PC-3 (cell line): Measurements from ENCODE around the gene ASB13. TPM values are rescaled to one million over a fixed set of nuclear protein-coding genes. Genes with fewer than 3 reads are reported as not detected.

Experiments
- ATAC-seq: fragments of 200-7000 bp; cut with Tn5 transposase; 2 replicates; pipeline ENCODE4 v1.9.1; 2020; ENCODE audit warnings: mild to moderate bottlenecking, moderate library complexity
- BruUV-seq: library from RNA; stranded (reverse); fragments of 400-500 nt; replicated peaks from 2 replicates; lab custom pipeline; 2021; lab: Mats Ljungman, UMichigan
- CTCF ChIA-PET: fragments of 300-600 bp; sonication (Branson Sonifier 250); formaldehyde crosslinking; loops from one replicate; lab custom pipeline; 2022; ENCODE audit warnings: antibody characterized with exemption; lab: Charles Lee
- POLR2A ChIA-PET: fragments of 300-600 bp; sonication (Branson Sonifier 250); formaldehyde crosslinking; loops from one replicate; lab custom pipeline; 2022; ENCODE audit warnings: antibody characterized with exemption; ENCODE audit not compliant: unreplicated experiment; lab: Charles Lee
- DNase-seq: peaks from one replicate; pipeline ENCODE4 v3.0.0-alpha.2; 2015
- H2AFZ ChIP-seq: fragments of 300-600 bp; sonication (generic); 2 replicates; pipeline ENCODE4 v1.6.0; 2016; ENCODE audit warnings: antibody characterized with exemption, low read length
- H3F3A ChIP-seq: fragments of 300-600 bp; sonication (generic); one replicate; pipeline ENCODE4 v1.6.0; 2017; ENCODE audit warnings: antibody characterized with exemption, low read length, control low read depth, mild to moderate bottlenecking; ENCODE audit not compliant: unreplicated experiment
- H3K27ac ChIP-seq: fragments of 300-600 bp; sonication (generic); 2 replicates; pipeline ENCODE4 v1.5.1; 2016; ENCODE audit warnings: mild to moderate bottlenecking, low read length
- H3K27me3 ChIP-seq: fragments of 300-600 bp; sonication (generic); 2 replicates; pipeline ENCODE4 v1.6.1; 2016; ENCODE audit warnings: low read length, mixed read lengths
- H3K36me3 ChIP-seq: fragments of 300-600 bp; sonication (generic); 2 replicates; pipeline ENCODE4 v1.6.1; 2016; ENCODE audit warnings: low read depth, mixed run types, low read length, mixed read lengths
- H3K4me1 ChIP-seq: fragments of 300-600 bp; sonication (generic); 2 replicates; pipeline ENCODE4 v1.5.1; 2016; ENCODE audit warnings: low read length; ENCODE audit not compliant: insufficient read depth
- H3K4me2 ChIP-seq: fragments of 300-600 bp; sonication (generic); 2 replicates; pipeline ENCODE4 v1.6.0; 2016; ENCODE audit warnings: low read length
- H3K4me3 ChIP-seq: fragments of 300-600 bp; sonication (generic); 2 replicates; pipeline ENCODE4 v1.5.1; 2016; ENCODE audit warnings: mild to moderate bottlenecking, low read length, mixed read lengths
- H3K79me2 ChIP-seq: fragments of 300-600 bp; sonication (generic); 2 replicates; pipeline ENCODE4 v1.6.1; 2017; ENCODE audit warnings: low read length, mixed read lengths
- H3K9ac ChIP-seq: fragments of 300-600 bp; sonication (generic); 2 replicates; pipeline ENCODE4 v1.6.0; 2016; ENCODE audit warnings: mild to moderate bottlenecking, low read length
- H3K9me2 ChIP-seq: fragments of 300-600 bp; sonication (generic); replicated peaks from 2 replicates; pipeline ENCODE4 v1.6.1; 2016; ENCODE audit warnings: mixed run types, low read length, mixed read lengths
- H3K9me3 ChIP-seq: fragments of 300-600 bp; sonication (generic); 2 replicates; pipeline ENCODE4 v1.6.1; 2016; ENCODE audit warnings: low read length, mixed read lengths
- H4K20me1 ChIP-seq: fragments of 300-600 bp; sonication (generic); 2 replicates; pipeline ENCODE4 v1.6.1; 2016; ENCODE audit warnings: low read length, mixed read lengths
- CTCF ChIP-seq: fragments of 300-600 bp; sonication (generic); conservative IDR thresholded peaks from 2 replicates; pipeline ENCODE4 v1.5.1; 2017; ENCODE audit warnings: antibody characterized with exemption, low read depth, mild to moderate bottlenecking, low read length
- EZH2 ChIP-seq: fragments of 300-600 bp; sonication (generic); IDR thresholded peaks from one replicate; pipeline ENCODE4 v1.6.1; 2017; ENCODE audit warnings: antibody characterized with exemption, mild to moderate bottlenecking, low read length; ENCODE audit not compliant: unreplicated experiment
- EZH2phosphoT487 ChIP-seq: fragments of 300-600 bp; sonication (generic); IDR thresholded peaks from 2 replicates; pipeline ENCODE4 v1.6.1; 2018; ENCODE audit warnings: mild to moderate bottlenecking, antibody characterized with exemption, low read length, borderline replicate concordance
- intact Hi-C: fragments of 100-400 bp; cut with micrococcal nuclease; formaldehyde crosslinking; loops from 2 replicates; pipeline ENCODE4 v1.9.0; 2023
- total RNA-seq: library from RNA; depleted of rRNA; stranded (reverse); fragments of >200 nt; gene quantifications from 2 replicates; pipeline ENCODE4 v1.2.3, GENCODE V29; 2014

Gene ASB13
- total RNA-seq, 1 experiment from 2014 or later = 6.6 TPM

DNA sequence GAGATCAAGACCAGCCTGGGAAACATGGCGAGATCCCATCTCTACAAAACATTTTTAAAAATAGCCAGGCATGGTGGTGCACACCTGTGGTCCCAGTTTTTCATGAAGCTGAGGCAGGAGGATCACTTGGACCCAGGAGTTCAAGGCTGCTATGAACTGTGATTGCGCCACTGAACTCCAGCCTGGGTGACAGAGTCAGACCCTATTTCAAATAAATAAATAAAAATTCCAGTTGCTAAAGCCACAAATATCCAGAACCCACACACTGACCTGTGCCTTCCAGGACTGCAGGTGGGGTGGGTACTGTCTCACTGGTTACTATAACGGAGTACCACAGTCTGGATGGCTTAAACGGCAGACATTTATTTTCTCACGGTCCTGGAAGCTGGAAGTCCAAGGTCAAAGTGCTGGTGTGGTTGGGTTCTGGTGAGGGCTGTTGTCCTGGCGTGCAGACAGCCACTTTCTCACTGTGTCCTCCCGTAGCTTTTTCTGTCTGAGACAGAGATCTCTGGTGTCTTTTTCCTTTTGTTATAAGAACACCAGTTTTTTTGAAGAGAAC, 38.8 kb downstream of the ASB13 start:
- Histone ChIP-seq H3K9me2 (no peaks in the 10 kb centered on the region), H3K4me3 (no peak overlapping the region), H3K4me2 (no peak overlapping the region), H3K27me3 (no peaks in the 10 kb centered on the region), H3K9me3 (no peaks in the 10 kb centered on the region), H3K4me1 (peaks cover 15% of the 10 kb centered on the region; the same call in 1 of the 2 replicates), H3K36me3 (no peaks in the 10 kb centered on the region), H3K79me2 (no peaks in the 10 kb centered on the region), H2AFZ (no peak overlapping the region), H4K20me1 (no peaks in the 10 kb centered on the region), H3K9ac (no peak overlapping the region), H3K27ac (no peak overlapping the region), H3F3A (no peaks in the 10 kb centered on the region)
- ChIA-PET POLR2A (no interaction called here), CTCF (no interaction called here)
- no peak for TF ChIP-seq EZH2
- no peak for TF ChIP-seq EZH2phosphoT487
- intact Hi-C loops = no loop called here
- ATAC-seq (no peak), DNase-seq (no peak)
- no TSS peak for BruUV-seq

DNA sequence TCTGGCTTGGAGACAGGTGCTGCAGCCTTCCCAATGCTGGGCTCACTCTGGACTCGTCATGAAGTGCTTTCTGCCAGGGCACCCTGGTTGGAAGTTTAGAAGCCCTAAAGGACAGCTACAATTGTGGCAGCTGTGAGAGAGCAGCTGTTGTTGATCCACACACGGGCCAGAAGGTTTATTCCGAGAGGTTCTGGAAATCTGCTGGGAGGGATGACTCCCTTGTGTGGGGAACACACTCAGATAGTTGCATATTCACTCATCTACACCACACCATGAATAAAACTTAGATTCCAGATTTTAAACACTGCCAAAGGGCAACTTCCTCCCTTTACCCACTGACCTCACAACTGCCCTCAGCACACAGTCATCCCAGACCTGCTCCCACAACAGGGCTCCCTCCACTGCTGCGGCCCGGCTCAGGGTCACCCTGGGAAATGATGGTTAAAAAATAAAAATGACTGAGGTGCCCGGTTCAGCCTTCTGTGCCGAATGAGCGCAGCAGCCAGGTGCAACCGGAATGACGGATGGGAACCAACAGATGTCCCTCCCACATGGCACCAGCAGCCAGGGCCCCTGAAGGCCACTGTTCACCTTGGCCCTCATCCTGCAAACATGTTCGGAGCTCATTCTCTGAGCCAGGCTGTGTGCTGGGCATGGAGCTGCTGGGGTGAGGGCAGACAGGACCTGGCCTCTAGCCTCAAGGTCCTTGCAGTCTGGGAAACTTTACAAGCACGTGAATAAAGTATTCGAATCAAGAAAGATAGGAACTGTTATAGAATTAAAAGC, 40.2 kb downstream of the ASB13 start:
- Histone ChIP-seq H3K4me3 (no peak overlapping the region), H3F3A (no peaks in the 10 kb centered on the region), H2AFZ (no peak overlapping the region), H3K9me3 (no peaks in the 10 kb centered on the region), H3K9me2 (no peaks in the 10 kb centered on the region), H3K4me2 (no peak overlapping the region), H3K4me1 (peaks cover 22% of the 10 kb centered on the region; the same call in 1 of the 2 replicates), H3K36me3 (no peaks in the 10 kb centered on the region), H3K79me2 (no peaks in the 10 kb centered on the region), H3K9ac (no peak overlapping the region), H4K20me1 (no peaks in the 10 kb centered on the region), H3K27me3 (no peaks in the 10 kb centered on the region), H3K27ac (no peak overlapping the region)
- ATAC-seq = no peak
- DNase-seq = no peak
- ChIA-PET CTCF (no interaction called here), POLR2A (no interaction called here)
- intact Hi-C loops = no loop called here
- TF ChIP-seq EZH2 (no peak), CTCF (no peak), EZH2phosphoT487 (no peak)
- BruUV-seq = no TSS peak

GRCh38 chr10:5624701-5625100, 41.7 kb downstream of the ASB13 start:
- intact Hi-C loops = loop anchor here (5.0 kb wide), 1 partner anchor 37 kb away; no protein-coding TSS in a partner anchor
- POLR2A ChIA-PET = no interaction called here

More at GRCh38 chr10:5624701-5625100, 41.7 kb downstream of the ASB13 start:
- Histone ChIP-seq H3K36me3 (no peaks in the 10 kb centered on the region), H2AFZ (no peak overlapping the region), H4K20me1 (no peaks in the 10 kb centered on the region), H3K4me2 (no peak overlapping the region), H3K4me1 (peaks cover 22% of the 10 kb centered on the region; the same call in 1 of the 2 replicates), H3K9me2 (no peaks in the 10 kb centered on the region), H3K27me3 (no peaks in the 10 kb centered on the region), H3K4me3 (no peak overlapping the region), H3K27ac (no peak overlapping the region), H3K9me3 (no peaks in the 10 kb centered on the region), H3K79me2 (no peaks in the 10 kb centered on the region), H3K9ac (no peak overlapping the region), H3F3A (no peaks in the 10 kb centered on the region)
- DNase-seq (no peak), ATAC-seq (no peak)
- no peak for TF ChIP-seq EZH2
- TF ChIP-seq EZH2phosphoT487 = no peak
- no peak for TF ChIP-seq CTCF
- BruUV-seq = no TSS peak
- CTCF ChIA-PET = interaction anchor here (0.6 kb wide), 1 partner anchor 76 kb away, joined by 3 read pairs; no protein-coding TSS in a partner anchor
